GM18499 (cell line): ENCODE measurements around the gene ANKS1B.
"Not testable (repeated sequence)": the region's sequence is repeated elsewhere in the genome, so short reads cannot be mapped to it uniquely, and the experiment has no call there.

Experiments used
- ATAC-seq: cut with Tn5 transposase; IDR thresholded peaks from one replicate; pipeline ENCODE4 v1.9.1; 2021; ENCODE audit warnings: moderate number of reproducible peaks; ENCODE audit not compliant: insufficient read depth, unreplicated experiment

The ANKS1B gene

GRCh38 chr12:99898645-99899044 lies 86.1 kb downstream of the ANKS1B start:
- no peak for ATAC-seq

- ATAC-seq, result no peak
Measured at GRCh38 chr12:99879439-99879838, 105.3 kb downstream of the ANKS1B start.

- ATAC-seq, result no peak
Measured at GRCh38 chr12:99875081-99875480, 109.7 kb downstream of the ANKS1B start.

- ATAC-seq, result no peak
Measured at GRCh38 chr12:99870085-99870484, 114.7 kb downstream of the ANKS1B start.

GRCh38 chr12:99861731-99862130 lies 123.0 kb downstream of the ANKS1B start:
- no peak for ATAC-seq

- no peak for ATAC-seq
Measured at GRCh38 chr12:99859126-99859525, 125.6 kb downstream of the ANKS1B start.

GRCh38 chr12:99852666-99853065 lies 132.1 kb downstream of the ANKS1B start:
- ATAC-seq, result no peak

- no peak for ATAC-seq
Measured at GRCh38 chr12:99847936-99848335, 136.8 kb downstream of the ANKS1B start.

GRCh38 chr12:99834710-99835109 lies 150.0 kb downstream of the ANKS1B start:
- ATAC-seq, result no peak

- ATAC-seq, result no peak
Measured at GRCh38 chr12:99833397-99833796, 151.3 kb downstream of the ANKS1B start.

- ATAC-seq, result no peak
Measured at GRCh38 chr12:99824900-99825542, 159.7 kb downstream of the ANKS1B start.

- ATAC-seq, result no peak
Measured at GRCh38 chr12:99822273-99822672, 162.5 kb downstream of the ANKS1B start.

- no peak for ATAC-seq
Measured at GRCh38 chr12:99810718-99811593, 173.8 kb downstream of the ANKS1B start.

GRCh38 chr12:99809909-99810308 lies 174.8 kb downstream of the ANKS1B start:
- no peak for ATAC-seq

GRCh38 chr12:99806304-99806703 lies 178.4 kb downstream of the ANKS1B start:
- no peak for ATAC-seq

- ATAC-seq, result no peak
Measured at GRCh38 chr12:99804715-99805114, 180.0 kb downstream of the ANKS1B start.

- no peak for ATAC-seq
Measured at GRCh38 chr12:99800605-99801004, 184.1 kb downstream of the ANKS1B start.

GRCh38 chr12:99797931-99798330 lies 186.8 kb downstream of the ANKS1B start:
- ATAC-seq, result not testable (repeated sequence)

- no peak for ATAC-seq
Measured at GRCh38 chr12:99783421-99783820, 201.3 kb downstream of the ANKS1B start.

- no peak for ATAC-seq
Measured at GRCh38 chr12:99772274-99772673, 212.5 kb downstream of the ANKS1B start.

GRCh38 chr12:99771659-99772058 lies 213.1 kb downstream of the ANKS1B start:
- ATAC-seq, result no peak
